ENCODE results near the gene ITGB5.

The ITGB5 gene

GRCh38 chr3:124714223-124714853, 172.8 kb downstream of the ITGB5 start:
- TF ChIP-seq, protein P1, sequence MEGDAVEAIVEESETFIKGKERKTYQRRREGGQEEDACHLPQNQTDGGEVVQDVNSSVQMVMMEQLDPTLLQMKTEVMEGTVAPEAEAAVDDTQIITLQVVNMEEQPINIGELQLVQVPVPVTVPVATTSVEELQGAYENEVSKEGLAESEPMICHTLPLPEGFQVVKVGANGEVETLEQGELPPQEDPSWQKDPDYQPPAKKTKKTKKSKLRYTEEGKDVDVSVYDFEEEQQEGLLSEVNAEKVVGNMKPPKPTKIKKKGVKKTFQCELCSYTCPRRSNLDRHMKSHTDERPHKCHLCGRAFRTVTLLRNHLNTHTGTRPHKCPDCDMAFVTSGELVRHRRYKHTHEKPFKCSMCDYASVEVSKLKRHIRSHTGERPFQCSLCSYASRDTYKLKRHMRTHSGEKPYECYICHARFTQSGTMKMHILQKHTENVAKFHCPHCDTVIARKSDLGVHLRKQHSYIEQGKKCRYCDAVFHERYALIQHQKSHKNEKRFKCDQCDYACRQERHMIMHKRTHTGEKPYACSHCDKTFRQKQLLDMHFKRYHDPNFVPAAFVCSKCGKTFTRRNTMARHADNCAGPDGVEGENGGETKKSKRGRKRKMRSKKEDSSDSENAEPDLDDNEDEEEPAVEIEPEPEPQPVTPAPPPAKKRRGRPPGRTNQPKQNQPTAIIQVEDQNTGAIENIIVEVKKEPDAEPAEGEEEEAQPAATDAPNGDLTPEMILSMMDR (IDR thresholded peaks at IDR 0.05; ENCODE audit: low read depth, low read length, missing control alignments): no peak
- no peak for DNase-seq (ENCODE audit: low read depth)
- no peak overlapping the region for H3K4me3 ChIP-seq (ENCODE audit: low read depth, low read length)
